Hepatocyte (in vitro differentiated cells): ENCODE results near the gene DYNC2H1. TPM values are rescaled to one million over a fixed set of nuclear protein-coding genes. Genes with fewer than 3 reads are reported as not detected.

ENCODE experiments used
- DNase-seq: peaks from one replicate; pipeline ENCODE4 v3.0.0-alpha.2; 2016; ENCODE audit warnings: low spot score
- H2AFZ ChIP-seq: fragments of 200-600 bp; sonication (generic); 2 replicates; pipeline ENCODE4 v1.6.0; 2016; ENCODE audit warnings: antibody characterized with exemption, mild to moderate bottlenecking
- H3K27ac ChIP-seq: fragments of 200-600 bp; sonication (generic); 2 replicates; pipeline ENCODE4 v1.5.1; 2016; ENCODE audit warnings: mild to moderate bottlenecking
- H3K27me3 ChIP-seq: fragments of 200-600 bp; sonication (generic); 2 replicates; pipeline ENCODE4 v1.6.1; 2016
- H3K36me3 ChIP-seq: fragments of 200-600 bp; sonication (generic); replicated peaks from 2 replicates; pipeline ENCODE4 v1.5.1; 2016; ENCODE audit warnings: low read depth; ENCODE audit not compliant: insufficient read depth
- H3K4me1 ChIP-seq: fragments of 200-600 bp; sonication (generic); 2 replicates; pipeline ENCODE4 v1.5.1; 2016; ENCODE audit warnings: mild to moderate bottlenecking, moderate library complexity; ENCODE audit not compliant: insufficient read depth
- H3K4me2 ChIP-seq: fragments of 200-600 bp; sonication (generic); 2 replicates; pipeline ENCODE4 v1.6.0; 2016
- H3K4me3 ChIP-seq: fragments of 200-600 bp; sonication (generic); 2 replicates; pipeline ENCODE4 v1.5.1; 2016; ENCODE audit warnings: mild to moderate bottlenecking
- H3K79me2 ChIP-seq: fragments of 200-600 bp; sonication (generic); 2 replicates; pipeline ENCODE4 v1.6.0; 2017; ENCODE audit warnings: mild to moderate bottlenecking
- H3K9me2 ChIP-seq: fragments of 200-600 bp; sonication (generic); replicated peaks from 2 replicates; pipeline ENCODE4 v1.6.0; 2017; ENCODE audit warnings: mild to moderate bottlenecking; ENCODE audit not compliant: insufficient read depth
- H3K9me3 ChIP-seq: fragments of 200-600 bp; sonication (generic); 2 replicates; pipeline ENCODE4 v1.5.1; 2016; ENCODE audit warnings: low read depth, mild to moderate bottlenecking
- H4K20me1 ChIP-seq: fragments of 200-600 bp; sonication (generic); 2 replicates; pipeline ENCODE4 v1.6.0; 2016; ENCODE audit warnings: mild to moderate bottlenecking; ENCODE audit not compliant: insufficient read depth, poor library complexity, severe bottlenecking
- CTCF ChIP-seq: fragments of 200-600 bp; sonication (generic); IDR thresholded peaks from 2 replicates; pipeline ENCODE4 v1.5.1; 2016; ENCODE audit warnings: antibody characterized with exemption, mild to moderate bottlenecking; ENCODE audit not compliant: poor library complexity
- EZH2 ChIP-seq: fragments of 200-600 bp; sonication (generic); IDR thresholded peaks from 2 replicates; pipeline ENCODE4 v1.6.1; 2016; ENCODE audit warnings: antibody characterized with exemption, mild to moderate bottlenecking, borderline replicate concordance
- EZH2phosphoT487 ChIP-seq: fragments of 200-600 bp; sonication (generic); IDR thresholded peaks from one replicate; pipeline ENCODE4 v1.6.1; 2018; ENCODE audit warnings: antibody characterized with exemption, mild to moderate bottlenecking, low read depth, moderate library complexity; ENCODE audit not compliant: unreplicated experiment, severe bottlenecking
- WGBS: methylation state at CpG from one replicate; pipeline ENCODE4 v1.1.6; 2016; ENCODE audit warnings: low lambda C conversion rate; ENCODE audit errors: missing lambda C conversion rate; 5-methylcytosine and 5-hydroxymethylcytosine counted together
- polyA plus RNA-seq: library from polyadenylated mRNA; unstranded; fragments of >200 nt; fragmentation: Nextera tagmentation; extraction: Ambion mirVana; gene quantifications from 2 replicates; pipeline ENCODE4 v1.2.1, GENCODE V29; 2016
- total RNA-seq: library from RNA; depleted of rRNA; stranded (reverse); fragments of >200 nt; gene quantifications from 2 replicates; pipeline ENCODE4 v1.2.3, GENCODE V29; 2014

DYNC2H1 gene
- total and polyA plus RNA-seq, 2 experiments from 2014 or later: 4.4 to 16.9 TPM

- H2AFZ ChIP-seq: no peak overlapping the region
- DNase-seq: no peak
- H3K9me3 ChIP-seq: no peaks in the 10 kb centered on the region
- H3K36me3 ChIP-seq: no peaks in the 10 kb centered on the region
- H3K79me2 ChIP-seq: no peaks in the 10 kb centered on the region
- no peak overlapping the region for H3K4me2 ChIP-seq
- TF ChIP-seq EZH2phosphoT487: no peak
- no peak for TF ChIP-seq EZH2
- TF ChIP-seq CTCF: no peak
- no peaks in the 10 kb centered on the region for H3K4me1 ChIP-seq
- no peak overlapping the region for H3K4me3 ChIP-seq
- H3K27me3 ChIP-seq: no peaks in the 10 kb centered on the region
- no peak overlapping the region for H3K27ac ChIP-seq
- no peaks in the 10 kb centered on the region for H3K9me2 ChIP-seq
- 91% methylated on average over 3 of the region's 3 CpGs for WGBS
- no peaks in the 10 kb centered on the region for H4K20me1 ChIP-seq
These were observed 375.3 kb downstream of the DYNC2H1 start for GRCh38 chr11:103484545-103484944.

- Histone ChIP-seq H4K20me1 (no peaks in the 10 kb centered on the region), H3K9me2 (no peaks in the 10 kb centered on the region), H2AFZ (no peak overlapping the region), H3K4me3 (no peak overlapping the region), H3K27me3 (no peaks in the 10 kb centered on the region), H3K36me3 (no peaks in the 10 kb centered on the region), H3K4me1 (no peaks in the 10 kb centered on the region), H3K79me2 (no peaks in the 10 kb centered on the region), H3K27ac (no peak overlapping the region), H3K4me2 (no peak overlapping the region), H3K9me3 (no peaks in the 10 kb centered on the region)
- no peak for TF ChIP-seq EZH2phosphoT487
- no peak for TF ChIP-seq CTCF
- TF ChIP-seq EZH2: no peak
- WGBS: 83% methylated on average over 5 of the region's 5 CpGs
- DNase-seq: no peak
These were observed 377.4 kb downstream of the DYNC2H1 start for GRCh38 chr11:103486604-103487003.

- H3K36me3 ChIP-seq: no peaks in the 10 kb centered on the region
- no peaks in the 10 kb centered on the region for H4K20me1 ChIP-seq
- TF ChIP-seq EZH2 (no peak), CTCF (no peak), EZH2phosphoT487 (no peak)
- H3K9me3 ChIP-seq: no peaks in the 10 kb centered on the region
- H3K4me2 ChIP-seq: no peak overlapping the region
- no peaks in the 10 kb centered on the region for H3K27me3 ChIP-seq
- H3K79me2 ChIP-seq: no peaks in the 10 kb centered on the region
- H3K4me3 ChIP-seq: no peak overlapping the region
- DNase-seq: no peak
- no peak overlapping the region for H3K27ac ChIP-seq
- no peaks in the 10 kb centered on the region for H3K9me2 ChIP-seq
- H2AFZ ChIP-seq: no peak overlapping the region
- no peaks in the 10 kb centered on the region for H3K4me1 ChIP-seq
- 86% methylated on average over 4 of the region's 4 CpGs for WGBS
These were observed 377.9 kb downstream of the DYNC2H1 start for GRCh38 chr11:103487113-103487512.

GRCh38 chr11:103488031-103488461, 378.8 kb downstream of the DYNC2H1 start:
- Histone ChIP-seq H3K4me2 (no peak overlapping the region), H3K4me1 (no peaks in the 10 kb centered on the region), H3K4me3 (no peak overlapping the region), H3K36me3 (no peaks in the 10 kb centered on the region), H2AFZ (no peak overlapping the region), H3K9me3 (no peaks in the 10 kb centered on the region), H3K79me2 (no peaks in the 10 kb centered on the region), H3K27me3 (no peaks in the 10 kb centered on the region), H4K20me1 (no peaks in the 10 kb centered on the region), H3K9me2 (no peaks in the 10 kb centered on the region), H3K27ac (no peak overlapping the region)
- no peak for TF ChIP-seq EZH2
- TF ChIP-seq EZH2phosphoT487: no peak
- no peak for TF ChIP-seq CTCF
- no peak for DNase-seq
